ENCODE data around the gene ZNF319. TPM values are rescaled to one million over a fixed set of nuclear protein-coding genes. Genes with fewer than 3 reads are reported as not detected.

ZNF319 gene
- total and polyA plus RNA-seq, 8 donors = 3.5 to 7.0 (median 4.6) TPM

DNA sequence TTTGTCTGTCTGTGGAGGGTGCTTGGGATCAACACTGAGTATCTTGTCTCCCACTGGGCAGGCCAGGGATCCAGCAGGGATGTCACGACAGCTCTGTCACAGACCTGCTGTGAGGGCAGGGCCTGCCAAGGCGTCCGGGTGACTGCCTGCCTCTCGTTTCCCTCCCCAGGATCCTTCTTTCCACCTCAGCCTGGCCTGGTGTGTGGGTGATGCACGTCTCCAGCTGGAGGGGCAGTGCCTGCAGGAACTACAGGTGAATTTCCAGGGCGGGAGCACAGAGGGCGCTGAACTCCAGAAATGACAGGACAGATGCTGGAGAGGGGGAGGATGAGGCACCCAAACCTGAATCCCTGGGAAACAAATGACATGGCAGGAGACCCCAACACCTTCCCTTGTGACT lies 18.3 kb upstream of the ZNF319 start:
- no peak for ATAC-seq
- H3K36me3 ChIP-seq = peaks cover 0 to 4% (median 0%) of the 10 kb centered on the region in 3 donors
- intact Hi-C loops (cut with DNase I) = loop anchor here in 1 of 3 donors (10.0 kb wide), 1 partner anchor 444 kb away; no protein-coding TSS in a partner anchor
- no peak for DNase-seq
- H3K27me3 ChIP-seq = no peaks in the 10 kb centered on the region
- no peak overlapping the region for H3K4me3 ChIP-seq
- no peak for FAIRE-seq
- TF ChIP-seq, protein P1, sequence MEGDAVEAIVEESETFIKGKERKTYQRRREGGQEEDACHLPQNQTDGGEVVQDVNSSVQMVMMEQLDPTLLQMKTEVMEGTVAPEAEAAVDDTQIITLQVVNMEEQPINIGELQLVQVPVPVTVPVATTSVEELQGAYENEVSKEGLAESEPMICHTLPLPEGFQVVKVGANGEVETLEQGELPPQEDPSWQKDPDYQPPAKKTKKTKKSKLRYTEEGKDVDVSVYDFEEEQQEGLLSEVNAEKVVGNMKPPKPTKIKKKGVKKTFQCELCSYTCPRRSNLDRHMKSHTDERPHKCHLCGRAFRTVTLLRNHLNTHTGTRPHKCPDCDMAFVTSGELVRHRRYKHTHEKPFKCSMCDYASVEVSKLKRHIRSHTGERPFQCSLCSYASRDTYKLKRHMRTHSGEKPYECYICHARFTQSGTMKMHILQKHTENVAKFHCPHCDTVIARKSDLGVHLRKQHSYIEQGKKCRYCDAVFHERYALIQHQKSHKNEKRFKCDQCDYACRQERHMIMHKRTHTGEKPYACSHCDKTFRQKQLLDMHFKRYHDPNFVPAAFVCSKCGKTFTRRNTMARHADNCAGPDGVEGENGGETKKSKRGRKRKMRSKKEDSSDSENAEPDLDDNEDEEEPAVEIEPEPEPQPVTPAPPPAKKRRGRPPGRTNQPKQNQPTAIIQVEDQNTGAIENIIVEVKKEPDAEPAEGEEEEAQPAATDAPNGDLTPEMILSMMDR (IDR thresholded peaks at IDR 0.05) = no peak
- no peaks in the 10 kb centered on the region for H3K9me3 ChIP-seq
- H3K27ac ChIP-seq = no peak overlapping the region
- H3K4me1 ChIP-seq = peaks cover 0 to 12% (median 6%) of the 10 kb centered on the region in 3 donors
- WGBS, 2 donors = 83 to 88% methylated on average over 7 of the region's 7 CpGs

DNA sequence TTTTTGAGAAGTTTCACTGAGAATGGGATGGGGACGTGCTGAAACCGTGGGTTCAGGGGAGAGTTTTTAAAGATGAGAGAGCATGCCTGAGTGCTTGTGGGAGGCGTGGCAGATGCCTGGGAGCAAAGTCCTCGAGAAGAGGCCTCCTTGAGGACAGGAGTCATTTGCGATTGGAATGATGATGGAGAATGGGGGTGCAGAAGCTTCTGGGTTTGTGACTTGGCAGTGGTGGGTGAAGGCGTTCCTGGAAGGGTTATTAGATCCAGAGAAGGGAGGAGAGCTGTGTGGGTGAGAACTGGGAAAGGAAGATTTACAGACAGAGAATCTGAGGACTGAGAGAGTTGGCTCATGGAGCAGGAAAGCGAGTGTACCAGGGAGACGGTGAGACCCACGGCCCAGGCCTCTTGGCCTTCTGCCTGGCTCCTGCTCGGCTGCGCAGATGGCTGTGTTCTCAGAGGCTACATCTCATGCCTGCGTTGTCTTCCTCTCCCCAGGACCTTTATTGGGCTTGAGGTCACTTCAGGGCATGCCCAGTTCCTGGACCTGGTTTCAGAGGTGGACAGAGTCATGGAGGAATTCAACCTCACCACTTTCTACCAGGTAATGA lies 16.5 kb upstream of the ZNF319 start:
- H3K27me3 ChIP-seq = no peaks in the 10 kb centered on the region
- TF ChIP-seq, protein P1 (IDR thresholded peaks at IDR 0.05) = no peak
- FAIRE-seq (no peak), DNase-seq (peak in 2 of 6 donors; percentile 57 to 61), ATAC-seq (peak; percentile 47 to 84 (median 66))
- no peaks in the 10 kb centered on the region for H3K4me1 ChIP-seq
- peaks cover 0 to 8% (median 4%) of the 10 kb centered on the region in 3 donors for H3K36me3 ChIP-seq
- no peaks in the 10 kb centered on the region for H3K9me3 ChIP-seq
- H3K4me3 ChIP-seq = no peak overlapping the region
- 49 to 51% methylated on average over 12 of the region's 12 CpGs for WGBS, 2 donors
- intact Hi-C loops (cut with DNase I) = loop anchor here in 1 of 3 donors (10.0 kb wide), 1 partner anchor 442 kb away; no protein-coding TSS in a partner anchor
- no peak overlapping the region for H3K27ac ChIP-seq

DNA sequence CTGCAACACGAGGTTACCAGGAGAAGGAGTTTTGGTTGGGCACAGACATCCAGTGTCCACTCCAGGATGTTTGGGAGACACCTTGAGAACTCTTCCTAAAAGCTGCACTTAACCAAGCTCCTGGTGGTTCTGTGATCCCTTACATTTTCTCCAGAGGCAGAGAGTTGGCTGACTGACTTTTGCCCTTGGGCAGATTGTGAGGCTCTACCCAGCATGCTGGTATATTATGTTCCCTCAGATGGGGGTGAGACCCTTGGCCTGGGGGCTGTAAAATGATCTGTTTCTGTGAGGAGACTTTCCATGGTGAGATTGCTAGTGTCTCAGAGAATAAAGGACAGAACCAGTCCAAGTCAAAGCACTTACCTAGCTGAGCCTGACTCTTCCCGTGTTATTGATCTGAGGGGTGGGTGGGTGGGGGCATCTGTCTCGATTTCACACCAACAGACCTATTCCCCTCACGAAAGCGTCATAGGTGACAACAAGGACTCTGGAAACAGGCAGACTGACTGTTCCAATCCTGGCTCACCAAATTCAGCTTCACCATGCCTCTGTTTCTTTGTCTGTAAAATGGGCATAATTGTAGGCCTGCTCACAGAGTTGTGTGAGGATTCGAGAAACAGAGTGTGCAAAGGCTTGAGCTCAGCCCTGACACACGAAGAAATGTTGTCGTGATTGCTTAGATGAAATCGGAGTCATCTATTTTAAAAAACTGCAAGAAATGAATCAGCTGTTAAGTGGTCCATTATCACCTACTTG lies 12.9 kb upstream of the ZNF319 start:
- DNase-seq (no peak), FAIRE-seq (no peak), ATAC-seq (no peak)
- H3K4me1 ChIP-seq = no peaks in the 10 kb centered on the region
- intact Hi-C loops (cut with DNase I) = loop anchor here in 1 of 3 donors (10.0 kb wide), 1 partner anchor 439 kb away; no protein-coding TSS in a partner anchor
- WGBS, 2 donors = 88 to 90% methylated on average over 9 of the region's 9 CpGs
- H3K36me3 ChIP-seq = peaks cover 0 to 16% (median 5%) of the 10 kb centered on the region in 3 donors
- TF ChIP-seq, protein P1 (IDR thresholded peaks at IDR 0.05) = no peak
- no peaks in the 10 kb centered on the region for H3K9me3 ChIP-seq
- no peak overlapping the region for H3K27ac ChIP-seq
- no peaks in the 10 kb centered on the region for H3K27me3 ChIP-seq
- H3K4me3 ChIP-seq = no peak overlapping the region

DNA sequence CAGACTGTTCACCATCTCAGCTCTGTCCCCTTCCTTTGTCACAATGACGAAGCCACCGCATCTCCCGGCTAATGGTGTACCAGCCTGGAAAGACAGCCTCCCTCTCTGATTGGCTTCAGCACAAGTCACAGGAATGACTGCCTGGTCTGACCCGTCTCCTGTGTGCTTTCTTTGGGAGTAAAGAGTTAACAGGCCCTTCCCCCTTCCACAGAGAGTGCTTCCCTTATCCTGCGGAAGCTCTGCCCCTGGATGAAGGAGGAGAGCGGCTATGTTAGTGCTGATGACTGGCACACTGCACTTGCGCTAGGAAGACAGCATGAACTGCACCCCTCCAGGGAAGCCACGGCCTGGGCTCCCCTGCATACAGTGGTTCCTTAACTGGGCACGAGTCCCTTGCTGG lies 12.0 kb upstream of the ZNF319 start:
- peak in 1 of 6 donors; percentile 29 for DNase-seq
- WGBS, 2 donors = 85 to 87% methylated on average over 9 of the region's 9 CpGs
- H3K9me3 ChIP-seq = no peaks in the 10 kb centered on the region
- peaks cover 0 to 16% (median 3%) of the 10 kb centered on the region in 3 donors for H3K36me3 ChIP-seq
- H3K4me3 ChIP-seq = no peak overlapping the region
- no peak overlapping the region for H3K27ac ChIP-seq
- no peak for ATAC-seq
- intact Hi-C loops (cut with DNase I) = loop anchor here in 1 of 3 donors (10.0 kb wide), 1 partner anchor 438 kb away; no protein-coding TSS in a partner anchor
- no peaks in the 10 kb centered on the region for H3K27me3 ChIP-seq
- H3K4me1 ChIP-seq = no peaks in the 10 kb centered on the region
- no peak for FAIRE-seq
- TF ChIP-seq, protein P1 (IDR thresholded peaks at IDR 0.05) = no peak
